ENCODE data around the gene MYLK. TPM values are rescaled to one million over a fixed set of nuclear protein-coding genes. Genes with fewer than 3 reads are reported as not detected.

Gene MYLK
- total and polyA plus RNA-seq, 10 of the 15 experiments (the other 5 are each of a cell fraction or from before 2014, with no cell fraction given), result 0.04 to 1.6 (median 0.42) TPM; not detected in 1

DNA sequence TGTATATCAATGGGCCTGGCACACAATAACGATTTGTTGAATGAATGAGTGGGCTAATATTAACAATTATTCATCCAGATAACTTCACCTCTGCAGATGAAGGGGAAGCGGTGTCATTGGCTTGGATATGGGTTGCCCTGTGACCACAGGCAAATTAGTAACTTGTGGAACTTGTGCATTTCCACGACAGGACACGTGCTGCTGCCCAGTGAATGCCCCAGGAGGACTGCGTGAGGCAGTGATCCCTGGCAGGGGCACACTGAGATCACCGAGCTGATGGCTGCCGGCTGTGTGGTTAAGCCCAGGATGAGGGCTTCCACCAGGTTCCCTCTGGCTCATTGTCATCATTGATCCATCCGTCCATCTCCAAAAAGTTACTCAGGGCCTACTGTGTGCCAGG is 215.2 kb downstream of the MYLK start:
- Histone ChIP-seq H3K36me3 (ENCODE audit: control insufficient read depth in 2 of 2, insufficient read depth in 2 of 2, low read length in 1 of 2) (no peaks in the 10 kb centered on the region), H3K4me2 (ENCODE audit: control insufficient read depth, insufficient read depth) (no peak overlapping the region), H4K20me1 (ENCODE audit: control insufficient read depth, insufficient read depth) (no peaks in the 10 kb centered on the region), H3K9me3 (replicated peaks; ENCODE audit: control insufficient read depth, insufficient read depth, low read length) (no peaks in the 10 kb centered on the region), H3K79me2 (ENCODE audit: control insufficient read depth, insufficient read depth, low read length) (no peaks in the 10 kb centered on the region), H3K4me1 (ENCODE audit: control insufficient read depth, insufficient read depth, low read length) (no peaks in the 10 kb centered on the region), H2AFZ (ENCODE audit: control insufficient read depth, low read depth, low read length) (no peak overlapping the region), H3K9ac (ENCODE audit: control insufficient read depth, insufficient read depth, low read length) (no peak overlapping the region), H3K27me3 (replicated peaks in 1 of 2; ENCODE audit: control insufficient read depth in 2 of 2, insufficient read depth in 2 of 2, low read length in 1 of 2) (peaks cover 0 to 3% of the 10 kb centered on the region in 2 experiments; a peak in 2 of 4 replicates), H3K4me3 (no peak overlapping the region), H3K27ac (ENCODE audit: control insufficient read depth, insufficient read depth) (no peak overlapping the region)
- DNase-seq (ENCODE audit: low read depth, low spot score) (no peak), FAIRE-seq (no peak), ATAC-seq (no peak)
- ChIA-PET RAD21 (ENCODE audit: unreplicated experiment) (no interaction called here), SMC1A (ENCODE audit: uncharacterized antibody, unreplicated experiment) (no interaction called here), POLR2A (no interaction called here), CTCF (no interaction called here)
- no TSS peak for BruUV-seq (replicated peaks)
- in situ Hi-C loops (cut with MboI), result no loop called here
- intact Hi-C loops (cut with micrococcal nuclease; ENCODE audit: unreplicated experiment), result no loop called here
- TF ChIP-seq PKNOX1 (IDR thresholded peaks at IDR 0.05) (no peak), IKZF2 (IDR thresholded peaks at IDR 0.05) (no peak), FOS (IDR thresholded peaks at IDR 0.05; ENCODE audit: borderline replicate concordance, extremely low read depth, insufficient read length) (no peak), RCOR1 (conservative IDR thresholded peaks at IDR 0.05; ENCODE audit: low read depth, low read length) (no peak), CHD4 (IDR thresholded peaks at IDR 0.05) (no peak), SMAD5 (IDR thresholded peaks at IDR 0.05; ENCODE audit: low read depth) (no peak)
- TF ChIP-seq, protein P1, sequence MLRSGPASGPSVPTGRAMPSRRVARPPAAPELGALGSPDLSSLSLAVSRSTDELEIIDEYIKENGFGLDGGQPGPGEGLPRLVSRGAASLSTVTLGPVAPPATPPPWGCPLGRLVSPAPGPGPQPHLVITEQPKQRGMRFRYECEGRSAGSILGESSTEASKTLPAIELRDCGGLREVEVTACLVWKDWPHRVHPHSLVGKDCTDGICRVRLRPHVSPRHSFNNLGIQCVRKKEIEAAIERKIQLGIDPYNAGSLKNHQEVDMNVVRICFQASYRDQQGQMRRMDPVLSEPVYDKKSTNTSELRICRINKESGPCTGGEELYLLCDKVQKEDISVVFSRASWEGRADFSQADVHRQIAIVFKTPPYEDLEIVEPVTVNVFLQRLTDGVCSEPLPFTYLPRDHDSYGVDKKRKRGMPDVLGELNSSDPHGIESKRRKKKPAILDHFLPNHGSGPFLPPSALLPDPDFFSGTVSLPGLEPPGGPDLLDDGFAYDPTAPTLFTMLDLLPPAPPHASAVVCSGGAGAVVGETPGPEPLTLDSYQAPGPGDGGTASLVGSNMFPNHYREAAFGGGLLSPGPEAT (IDR thresholded peaks at IDR 0.05; ENCODE audit: low read depth), result no peak
- 5% methylated on average over 8 of the region's 8 CpGs for WGBS (ENCODE audit: insufficient coverage, insufficient replicate concordance, low lambda C conversion rate, missing lambda C conversion rate)
